Activated CD8-positive, alpha-beta memory T cell treated with anti-CD3 and anti-CD28 coated beads for 36 hours (primary cell): ENCODE measurements around the gene NELFA. TPM values are rescaled to one million over a fixed set of nuclear protein-coding genes. Genes with fewer than 3 reads are reported as not detected.

Experiments
- CTCF ChIA-PET: fragments of 350-600 bp; sonication (Branson Sonifier 250); formaldehyde crosslinking; loops from one replicate; lab custom pipeline; 2021; ENCODE audit warnings: antibody characterized with exemption; lab: Charles Lee
- POLR2A ChIA-PET: fragments of 350-600 bp; sonication (Branson Sonifier 250); formaldehyde crosslinking; loops from one replicate; lab custom pipeline; 2021; ENCODE audit warnings: antibody characterized with exemption; lab: Charles Lee
- total RNA-seq, 2 experiments: library from RNA; stranded (reverse); gene quantifications; one replicate each; pipeline ENCODE4 v1.2.3, GENCODE V29; 2021

NELFA gene
- total RNA-seq, 2 experiments from 2014 or later: 43.4 to 50.5 TPM

GRCh38 chr4:1985294-1985693 is 23.5 kb downstream of the NELFA start:
- CTCF ChIA-PET: no interaction called here
- POLR2A ChIA-PET: no interaction called here

DNA sequence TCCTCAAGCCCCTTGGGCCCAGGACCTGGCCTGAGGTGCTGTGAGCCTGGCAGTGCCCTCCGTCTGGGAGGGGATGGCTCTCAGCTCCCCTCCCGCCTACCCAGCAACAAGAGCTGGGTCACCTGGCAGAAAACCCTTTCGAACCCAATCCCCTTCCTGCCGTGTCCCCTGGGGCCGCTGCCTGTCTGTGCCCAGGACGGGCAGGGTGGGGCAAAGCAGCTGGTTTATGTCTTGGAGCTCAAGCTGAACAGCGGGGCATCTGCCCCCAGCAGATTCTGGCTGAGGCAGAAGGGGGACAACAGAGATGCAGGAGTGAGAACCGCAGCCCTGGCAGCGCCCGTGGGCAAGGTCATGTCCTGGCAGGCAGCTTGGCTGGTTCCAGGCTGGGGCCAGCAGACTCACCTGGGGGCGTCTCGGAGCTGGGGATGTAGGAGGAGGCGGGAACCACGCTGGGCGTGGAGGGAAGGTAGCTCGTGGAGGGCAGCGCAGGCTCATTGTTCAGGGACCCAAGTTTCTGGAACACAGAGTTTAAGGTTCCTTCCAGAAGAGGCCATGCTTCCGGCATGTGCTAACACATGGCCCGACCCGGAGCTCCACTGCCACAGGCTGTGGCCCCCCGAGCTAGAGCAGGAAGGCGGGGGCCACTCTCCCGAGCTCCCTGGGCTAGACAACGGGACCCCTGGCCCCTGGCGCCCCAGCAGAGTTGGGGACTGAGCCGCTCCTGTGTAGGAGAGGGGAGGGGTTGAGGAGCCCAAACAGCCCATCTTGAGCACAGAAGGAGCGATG is 24.2 kb downstream of the NELFA start:
- ChIA-PET POLR2A (interaction anchor here (0.6 kb wide), 1 partner anchor 109 kb away, joined by 3 read pairs; no protein-coding TSS in a partner anchor), CTCF (no interaction called here)

GRCh38 chr4:1983846-1984405 is 24.8 kb downstream of the NELFA start:
- POLR2A ChIA-PET: no interaction called here
- CTCF ChIA-PET: no interaction called here

GRCh38 chr4:1983053-1983845 is 25.5 kb downstream of the NELFA start:
- ChIA-PET POLR2A (no interaction called here), CTCF (no interaction called here)

DNA sequence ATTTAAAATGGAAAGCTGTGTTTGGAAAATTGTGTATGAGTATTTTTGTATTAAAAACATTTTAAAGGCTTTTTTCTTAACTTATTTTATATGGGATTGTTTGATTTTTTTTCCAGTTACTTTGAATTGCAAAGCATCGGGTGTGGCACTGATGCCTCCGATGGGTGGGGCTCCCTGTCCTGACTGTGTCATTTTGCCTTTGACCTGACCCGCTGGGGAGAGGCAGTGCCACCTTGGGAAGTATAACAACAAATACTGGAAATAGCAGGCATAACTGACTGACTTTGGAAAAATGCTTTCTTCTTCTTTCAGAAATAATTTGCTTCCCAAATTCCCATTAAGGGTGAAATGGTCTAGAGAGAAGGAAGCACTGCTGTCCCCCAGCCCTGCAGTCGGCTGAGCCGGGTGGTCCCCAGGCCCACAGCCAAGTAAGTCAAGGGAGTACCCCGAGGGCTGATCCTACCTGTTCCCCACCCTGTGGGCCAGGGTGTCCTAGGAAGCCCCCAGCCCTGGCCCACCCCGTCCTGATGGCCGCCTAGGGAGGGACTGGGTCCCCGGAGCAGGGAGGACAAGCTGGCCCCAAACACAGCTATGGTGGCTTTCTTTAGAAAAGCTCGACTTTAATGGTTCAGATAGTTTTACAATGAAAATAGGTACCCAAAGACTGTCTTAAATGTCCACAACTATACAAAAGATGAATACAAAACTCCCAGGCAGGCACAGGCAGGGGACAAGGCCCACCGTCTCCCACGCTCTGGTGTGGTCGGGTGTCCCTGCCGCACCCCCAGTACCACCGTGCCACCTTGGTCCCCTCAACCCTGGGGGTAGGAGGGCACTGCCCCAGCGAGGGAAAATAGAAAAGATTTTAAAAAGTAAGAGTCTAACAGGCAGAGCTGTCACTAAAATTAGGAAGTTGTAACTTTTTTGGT is 26.4 kb downstream of the NELFA start:
- CTCF ChIA-PET: no interaction called here

GRCh38 chr4:1981251-1982058 is 27.3 kb downstream of the NELFA start:
- POLR2A ChIA-PET: interaction anchor here (0.6 kb wide), 1 partner anchor 209 kb away, joined by 4 read pairs; no protein-coding TSS in a partner anchor
- CTCF ChIA-PET: no interaction called here

More for the DNA sequence above, 26.4 kb downstream of the NELFA start:
- POLR2A ChIA-PET: no interaction called here

GRCh38 chr4:1980561-1981041 is 28.2 kb downstream of the NELFA start:
- ChIA-PET POLR2A (interaction anchor here (0.6 kb wide), 1 partner anchor 210 kb away, joined by 4 read pairs; no protein-coding TSS in a partner anchor), CTCF (no interaction called here)

DNA sequence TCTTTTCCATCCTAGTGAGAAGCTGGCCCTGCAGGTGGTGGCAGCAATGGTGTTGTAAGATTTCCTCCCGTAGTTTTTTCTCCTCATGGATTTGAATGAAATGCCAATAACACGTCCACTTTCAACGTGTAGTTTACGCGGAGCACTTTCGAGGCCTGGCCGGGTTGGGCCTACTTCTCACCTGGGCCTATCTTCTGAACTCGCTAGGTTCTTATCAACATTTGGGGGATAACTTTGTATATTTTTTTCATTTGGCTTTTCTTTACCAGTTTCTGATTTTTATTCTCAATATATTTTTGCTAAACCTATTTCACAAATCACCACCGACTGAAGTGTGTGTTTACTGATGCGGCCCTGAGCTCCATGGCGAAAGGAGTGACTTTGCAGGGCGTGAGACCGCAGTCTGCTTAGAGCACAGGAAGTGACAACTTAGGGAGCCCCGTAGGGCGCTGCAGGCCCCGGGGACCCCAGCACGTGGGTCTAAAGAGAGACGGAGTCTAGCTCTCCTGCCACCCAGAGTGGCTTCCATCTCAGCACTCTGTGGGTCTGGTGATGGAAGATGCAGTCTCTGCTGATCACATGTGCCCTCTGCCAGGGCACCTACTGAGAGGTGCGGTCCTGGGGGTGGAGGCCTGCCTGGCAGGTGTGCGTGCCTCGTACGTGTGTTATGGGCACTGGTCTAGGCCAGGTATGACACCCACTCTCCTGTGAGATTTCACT is 29.1 kb downstream of the NELFA start:
- CTCF ChIA-PET: no interaction called here
- POLR2A ChIA-PET: no interaction called here

- POLR2A ChIA-PET: no interaction called here
- CTCF ChIA-PET: no interaction called here
Measured at GRCh38 chr4:1978741-1979476, 29.9 kb downstream of the NELFA start.

DNA sequence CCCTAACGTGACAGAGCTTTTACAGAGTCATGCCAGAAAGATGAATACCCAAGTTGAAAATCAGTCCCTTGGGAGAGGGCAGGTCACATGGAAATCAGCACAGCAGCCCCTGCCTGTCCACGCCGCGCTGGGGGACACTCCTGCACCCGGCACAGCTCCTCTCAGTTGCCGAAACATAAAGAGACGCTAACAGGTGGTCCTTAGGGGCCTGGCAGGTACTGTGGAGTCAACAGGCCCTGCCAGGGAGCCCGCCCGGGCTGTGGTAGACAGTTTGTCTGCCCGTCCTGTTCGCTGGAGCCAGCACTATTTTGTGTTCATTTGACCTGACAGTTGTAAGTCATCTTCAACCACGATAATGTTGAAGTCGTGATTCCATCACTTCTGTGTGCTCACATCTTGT is 30.5 kb downstream of the NELFA start:
- POLR2A ChIA-PET: no interaction called here

DNA sequence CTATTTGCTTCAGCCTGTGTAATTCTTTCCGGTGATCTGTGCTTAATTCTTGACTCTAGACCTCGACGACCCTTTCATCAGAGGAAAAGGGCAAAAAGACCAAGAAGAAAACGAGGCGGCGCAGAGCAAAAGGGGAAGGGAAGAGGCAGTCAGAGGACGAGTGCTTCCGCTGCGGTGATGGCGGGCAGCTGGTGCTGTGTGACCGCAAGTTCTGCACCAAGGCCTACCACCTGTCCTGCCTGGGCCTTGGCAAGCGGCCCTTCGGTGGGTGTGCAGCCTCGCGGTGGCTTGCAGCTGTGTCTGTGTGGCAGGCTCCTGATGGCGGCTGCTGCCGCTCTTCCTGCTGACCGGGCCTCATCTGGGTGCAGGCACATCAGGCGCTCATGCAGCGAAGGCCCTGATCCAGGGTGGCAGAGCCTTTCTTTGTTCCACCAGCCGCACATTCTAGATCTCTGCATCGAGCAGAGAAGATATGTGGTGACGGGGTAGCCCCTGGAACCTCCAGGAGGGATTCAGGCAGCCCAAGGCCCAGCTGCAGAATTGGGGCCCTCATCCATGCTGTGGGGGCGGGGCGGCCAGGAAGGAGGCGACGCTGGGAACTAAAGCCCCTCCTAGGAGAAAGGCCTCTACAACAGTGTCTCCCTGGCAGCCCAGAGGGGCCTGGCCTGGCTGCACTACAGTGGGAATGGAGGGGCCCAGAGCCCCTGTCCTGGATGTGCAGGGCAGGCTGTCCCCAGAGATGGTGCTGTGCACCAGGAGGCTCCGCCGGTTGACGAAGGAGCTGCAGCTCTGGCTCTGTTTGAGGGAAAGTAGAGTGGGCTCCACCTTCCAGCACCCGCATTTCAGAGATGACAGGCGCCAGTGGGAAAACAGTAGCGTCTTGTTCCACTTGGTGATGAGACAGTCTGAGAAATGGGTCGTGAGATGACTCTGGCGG is 32.1 kb downstream of the NELFA start:
- ChIA-PET POLR2A (interaction anchor here (0.6 kb wide), 1 partner anchor 18 kb away, joined by 3 read pairs; no protein-coding TSS in a partner anchor), CTCF (no interaction called here)

More for the DNA sequence above, 30.5 kb downstream of the NELFA start:
- CTCF ChIA-PET: no interaction called here

DNA sequence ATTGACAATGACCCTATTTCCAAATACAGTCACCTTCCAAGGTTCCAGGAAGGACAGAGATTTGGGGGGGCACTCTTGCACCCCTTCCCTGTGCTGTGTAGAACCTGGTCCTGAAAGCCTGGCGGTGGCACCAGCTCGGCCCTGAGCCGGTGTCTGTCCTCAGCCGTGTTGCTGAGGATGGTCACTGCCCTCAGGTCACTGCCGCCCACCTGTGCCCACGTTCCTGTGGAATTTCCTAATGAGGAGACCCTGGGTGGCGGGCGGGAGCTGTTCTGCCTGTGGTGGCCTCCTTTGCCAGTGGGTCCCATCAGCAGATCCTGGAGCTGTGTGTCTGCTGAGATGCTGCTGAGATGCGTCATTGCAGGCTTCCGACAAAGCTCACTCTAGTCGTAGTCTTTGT is 32.9 kb downstream of the NELFA start:
- POLR2A ChIA-PET: interaction anchor here (0.6 kb wide), 1 partner anchor 17 kb away, joined by 3 read pairs; no protein-coding TSS in a partner anchor
- CTCF ChIA-PET: no interaction called here

- CTCF ChIA-PET: interaction anchor here (0.5 kb wide), 1 partner anchor 92 kb away, joined by 4 read pairs; no protein-coding TSS in a partner anchor
- POLR2A ChIA-PET: no interaction called here
Measured at GRCh38 chr4:1975391-1975801, 33.4 kb downstream of the NELFA start.

DNA sequence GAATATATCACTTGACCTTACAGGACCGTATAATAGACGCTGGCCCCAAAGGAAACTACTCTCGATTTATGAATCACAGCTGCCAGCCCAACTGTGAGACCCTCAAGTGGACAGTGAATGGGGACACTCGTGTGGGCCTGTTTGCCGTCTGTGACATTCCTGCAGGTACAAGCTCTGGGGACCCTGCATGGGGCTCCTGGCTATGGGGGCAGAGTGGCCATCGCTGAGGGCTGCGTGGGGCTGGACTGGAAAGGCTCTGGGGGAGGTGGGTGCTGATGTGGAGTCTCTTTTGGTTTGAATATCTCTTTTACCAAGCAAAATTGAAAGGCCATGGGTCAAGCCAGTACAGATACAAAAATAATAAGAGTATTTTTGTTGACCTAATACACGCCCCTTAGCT is 33.9 kb downstream of the NELFA start:
- POLR2A ChIA-PET: no interaction called here
- CTCF ChIA-PET: interaction anchor here (0.5 kb wide), 1 partner anchor 92 kb away, joined by 4 read pairs; no protein-coding TSS in a partner anchor

- ChIA-PET CTCF (no interaction called here), POLR2A (no interaction called here)
Measured at GRCh38 chr4:1973661-1974060, 35.1 kb downstream of the NELFA start.

GRCh38 chr4:1973218-1973617 is 35.6 kb downstream of the NELFA start:
- ChIA-PET CTCF (no interaction called here), POLR2A (no interaction called here)
